Hepatocyte (in vitro differentiated cells): Measurements from ENCODE around the gene SYNRG.

Experiments used
- EZH2 ChIP-seq: fragments of 200-600 bp; sonication (generic); IDR thresholded peaks from 2 replicates; pipeline ENCODE4 v1.6.1; 2016; ENCODE audit warnings: antibody characterized with exemption, mild to moderate bottlenecking, borderline replicate concordance
- EZH2phosphoT487 ChIP-seq: fragments of 200-600 bp; sonication (generic); IDR thresholded peaks from one replicate; pipeline ENCODE4 v1.6.1; 2018; ENCODE audit warnings: antibody characterized with exemption, mild to moderate bottlenecking, low read depth, moderate library complexity; ENCODE audit not compliant: unreplicated experiment, severe bottlenecking
- TF ChIP-seq, protein P1 (sequence below): fragments of 200-600 bp; sonication (generic); IDR thresholded peaks from 2 replicates; pipeline ENCODE4 v1.5.1; 2016; ENCODE audit warnings: antibody characterized with exemption, mild to moderate bottlenecking; ENCODE audit not compliant: poor library complexity

GRCh38 chr17:37614823-37615222 is 5.6 kb upstream of the SYNRG start:
- TF ChIP-seq, protein P1, sequence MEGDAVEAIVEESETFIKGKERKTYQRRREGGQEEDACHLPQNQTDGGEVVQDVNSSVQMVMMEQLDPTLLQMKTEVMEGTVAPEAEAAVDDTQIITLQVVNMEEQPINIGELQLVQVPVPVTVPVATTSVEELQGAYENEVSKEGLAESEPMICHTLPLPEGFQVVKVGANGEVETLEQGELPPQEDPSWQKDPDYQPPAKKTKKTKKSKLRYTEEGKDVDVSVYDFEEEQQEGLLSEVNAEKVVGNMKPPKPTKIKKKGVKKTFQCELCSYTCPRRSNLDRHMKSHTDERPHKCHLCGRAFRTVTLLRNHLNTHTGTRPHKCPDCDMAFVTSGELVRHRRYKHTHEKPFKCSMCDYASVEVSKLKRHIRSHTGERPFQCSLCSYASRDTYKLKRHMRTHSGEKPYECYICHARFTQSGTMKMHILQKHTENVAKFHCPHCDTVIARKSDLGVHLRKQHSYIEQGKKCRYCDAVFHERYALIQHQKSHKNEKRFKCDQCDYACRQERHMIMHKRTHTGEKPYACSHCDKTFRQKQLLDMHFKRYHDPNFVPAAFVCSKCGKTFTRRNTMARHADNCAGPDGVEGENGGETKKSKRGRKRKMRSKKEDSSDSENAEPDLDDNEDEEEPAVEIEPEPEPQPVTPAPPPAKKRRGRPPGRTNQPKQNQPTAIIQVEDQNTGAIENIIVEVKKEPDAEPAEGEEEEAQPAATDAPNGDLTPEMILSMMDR: no peak
- TF ChIP-seq EZH2 (no peak), EZH2phosphoT487 (no peak)
